ENCODE results near the gene COA8.

COA8 gene

DNA sequence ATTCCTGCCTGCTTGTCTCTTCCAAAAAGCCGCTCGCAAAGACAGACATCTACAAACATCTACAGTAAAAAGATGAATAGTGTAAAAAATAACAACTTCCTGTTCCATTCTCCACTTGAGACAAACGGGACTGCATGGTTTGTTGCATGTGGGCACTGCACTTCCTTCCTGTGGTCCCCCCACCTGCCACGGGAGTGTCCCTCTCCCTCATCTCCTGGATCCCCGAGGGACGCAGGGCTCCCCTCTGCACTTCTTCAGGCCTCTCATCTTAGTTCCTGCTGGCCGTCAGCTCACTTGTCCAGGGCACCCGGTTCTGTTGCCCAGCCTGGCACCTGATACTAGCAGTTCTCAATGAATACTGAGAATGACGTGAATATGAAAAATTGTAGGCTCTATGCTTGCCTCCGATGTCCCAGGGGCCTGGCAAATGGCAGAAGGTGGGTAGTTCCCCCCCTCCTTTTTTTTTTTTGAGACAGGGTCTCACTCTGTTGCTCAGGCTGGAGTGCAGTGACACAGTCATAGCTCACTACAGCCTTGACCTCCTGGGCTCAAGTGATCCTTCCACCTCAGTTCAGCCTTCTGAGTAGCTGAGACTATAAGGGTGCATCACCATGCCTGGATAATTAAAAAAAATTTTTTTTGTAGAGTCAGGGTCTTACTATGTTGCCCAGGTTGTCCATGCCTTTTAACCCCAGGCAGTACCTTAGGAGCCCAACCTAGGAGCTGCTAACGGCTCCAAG is 62.8 kb downstream of the COA8 start:
- no peak for DNase-seq

DNA sequence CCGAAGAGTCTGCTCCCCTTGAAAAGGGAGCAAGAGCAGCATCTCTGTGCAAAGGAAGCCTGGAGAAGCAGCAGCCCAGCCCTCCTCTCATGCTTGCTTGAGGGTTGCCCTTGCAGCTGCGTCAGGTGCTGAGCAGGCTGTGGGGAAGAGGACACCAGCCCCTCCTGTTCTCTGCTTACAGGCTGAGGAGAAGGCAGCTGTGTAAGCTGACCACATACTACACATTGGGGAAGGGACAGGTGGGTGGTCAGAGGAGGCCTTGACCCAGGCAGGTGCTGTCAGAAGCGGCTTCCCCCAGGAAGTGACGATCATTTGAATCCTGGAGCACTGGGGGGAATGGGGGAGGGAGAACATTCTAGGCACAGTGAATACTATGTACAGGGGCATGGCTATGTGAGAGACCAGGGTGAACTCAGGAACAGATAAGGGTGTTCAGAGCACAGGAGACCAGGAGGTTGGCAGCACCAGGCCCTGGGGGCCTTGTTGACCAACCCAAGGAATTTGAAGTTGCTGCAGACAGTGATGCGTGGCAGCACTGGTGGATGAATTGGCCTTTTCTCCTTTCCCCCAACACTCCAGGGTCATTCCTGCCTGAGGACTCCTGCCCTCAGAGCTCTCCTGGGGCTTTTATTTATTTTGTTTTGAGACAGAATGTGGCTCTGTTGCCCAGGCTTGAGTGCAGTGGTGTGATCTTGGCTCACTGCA is 63.5 kb downstream of the COA8 start:
- no peak for DNase-seq

DNA sequence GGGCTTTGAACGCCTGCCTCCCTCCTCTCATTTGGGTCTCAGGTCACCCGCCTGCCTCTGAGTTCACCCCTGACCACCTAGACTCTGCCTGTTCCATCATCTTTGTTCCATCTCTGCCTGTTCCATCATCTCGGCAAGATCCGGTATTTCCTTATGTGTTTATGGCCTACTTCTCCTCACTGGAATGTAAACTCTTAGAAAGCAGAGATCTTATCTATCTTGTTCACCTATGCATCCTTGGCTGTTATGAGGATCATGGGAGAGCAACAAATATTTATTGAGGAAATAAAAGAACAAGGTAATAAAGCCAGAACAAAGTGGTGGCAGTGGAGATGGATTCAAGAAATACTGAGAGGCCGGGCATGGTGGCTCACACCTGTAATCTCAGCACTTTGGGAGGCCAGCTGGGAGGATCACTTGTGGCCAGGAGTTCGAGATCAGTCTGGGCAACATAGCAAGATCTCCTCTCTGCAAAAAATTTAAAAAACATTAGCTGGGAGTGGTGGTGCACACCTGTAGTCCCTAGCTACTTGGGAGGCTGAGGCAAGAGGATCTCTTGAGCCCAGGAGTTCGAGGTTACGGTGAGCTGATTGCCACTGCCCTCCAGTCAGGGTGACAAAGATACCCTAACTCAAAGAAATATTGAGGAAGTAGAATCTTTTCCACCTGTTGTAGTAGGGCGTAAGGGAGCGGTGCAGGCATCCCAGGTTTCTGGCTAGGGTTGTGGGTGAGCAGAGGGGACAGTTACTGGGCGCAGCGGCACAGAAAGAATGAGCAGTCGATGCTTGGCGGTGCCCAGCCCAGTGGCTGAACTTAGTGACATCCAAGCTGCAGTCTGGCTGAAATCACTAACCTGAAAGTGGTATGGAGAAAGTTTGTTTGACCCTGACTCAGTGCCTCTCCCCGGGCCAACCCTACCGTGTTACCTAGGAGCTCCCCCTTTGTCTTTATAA is 64.6 kb downstream of the COA8 start:
- no peak for DNase-seq

DNA sequence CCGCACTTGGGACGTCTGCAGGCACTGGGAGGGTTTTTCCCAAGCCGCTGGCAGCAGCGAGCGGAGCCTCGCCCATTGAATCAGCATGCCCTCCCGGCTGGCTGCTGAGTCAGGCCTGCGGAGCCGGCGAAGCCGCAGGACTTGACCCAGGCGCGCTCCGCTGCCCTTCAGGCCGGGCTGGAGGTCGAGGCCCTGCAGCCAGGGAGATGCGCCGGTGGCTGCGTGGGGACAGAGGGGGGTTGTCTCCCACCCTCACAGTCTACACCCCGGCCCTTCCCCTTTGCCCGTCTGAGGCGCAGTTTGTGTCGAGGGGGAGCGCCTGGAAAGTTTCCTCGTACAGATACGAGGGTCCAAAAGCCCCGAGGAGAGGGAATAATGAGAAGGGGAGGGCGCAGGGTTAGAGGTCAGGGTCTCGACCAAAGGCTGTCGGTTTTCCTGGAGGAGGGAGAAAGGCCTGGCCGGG is 65.5 kb downstream of the COA8 start:
- no peak for DNase-seq

DNA sequence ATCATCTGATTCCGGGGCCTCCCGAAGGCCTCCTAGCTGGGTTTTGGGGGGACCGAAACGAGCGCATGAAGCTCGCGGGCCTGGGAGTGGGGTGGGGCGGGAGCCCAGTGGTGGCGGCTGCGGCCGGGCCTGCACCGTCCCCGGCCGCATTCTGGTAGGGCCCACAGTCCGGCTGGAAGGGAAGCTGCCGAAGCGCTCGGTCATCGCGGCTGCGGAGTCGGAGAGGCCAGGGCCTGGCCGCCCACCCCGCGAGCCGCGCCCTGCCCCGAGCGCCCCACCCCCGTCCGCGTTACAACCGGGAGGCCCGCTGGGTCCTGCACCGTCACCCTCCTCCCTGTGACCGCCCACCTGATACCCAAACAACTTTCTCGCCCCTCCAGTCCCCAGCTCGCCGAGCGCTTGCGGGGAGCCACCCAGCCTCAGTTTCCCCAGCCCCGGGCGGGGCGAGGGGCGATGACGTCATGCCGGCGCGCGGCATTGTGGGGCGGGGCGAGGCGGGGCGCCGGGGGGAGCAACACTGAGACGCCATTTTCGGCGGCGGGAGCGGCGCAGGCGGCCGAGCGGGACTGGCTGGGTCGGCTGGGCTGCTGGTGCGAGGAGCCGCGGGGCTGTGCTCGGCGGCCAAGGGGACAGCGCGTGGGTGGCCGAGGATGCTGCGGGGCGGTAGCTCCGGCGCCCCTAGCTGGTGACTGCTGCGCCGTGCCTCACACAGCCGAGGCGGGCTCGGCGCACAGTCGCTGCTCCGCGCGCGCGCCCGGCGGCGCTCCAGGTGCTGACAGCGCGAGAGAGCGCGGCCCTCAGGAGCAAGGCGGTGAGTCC is 66.1 kb downstream of the COA8 start, which contains the start of gene KLC1:
Gene KLC1 (plus strand): TSS at position 528 of the 819 bp plus-strand sequence. CDS start 25,354 bp downstream, outside the sequence.
- DNase-seq, result peak; percentile 67

DNA sequence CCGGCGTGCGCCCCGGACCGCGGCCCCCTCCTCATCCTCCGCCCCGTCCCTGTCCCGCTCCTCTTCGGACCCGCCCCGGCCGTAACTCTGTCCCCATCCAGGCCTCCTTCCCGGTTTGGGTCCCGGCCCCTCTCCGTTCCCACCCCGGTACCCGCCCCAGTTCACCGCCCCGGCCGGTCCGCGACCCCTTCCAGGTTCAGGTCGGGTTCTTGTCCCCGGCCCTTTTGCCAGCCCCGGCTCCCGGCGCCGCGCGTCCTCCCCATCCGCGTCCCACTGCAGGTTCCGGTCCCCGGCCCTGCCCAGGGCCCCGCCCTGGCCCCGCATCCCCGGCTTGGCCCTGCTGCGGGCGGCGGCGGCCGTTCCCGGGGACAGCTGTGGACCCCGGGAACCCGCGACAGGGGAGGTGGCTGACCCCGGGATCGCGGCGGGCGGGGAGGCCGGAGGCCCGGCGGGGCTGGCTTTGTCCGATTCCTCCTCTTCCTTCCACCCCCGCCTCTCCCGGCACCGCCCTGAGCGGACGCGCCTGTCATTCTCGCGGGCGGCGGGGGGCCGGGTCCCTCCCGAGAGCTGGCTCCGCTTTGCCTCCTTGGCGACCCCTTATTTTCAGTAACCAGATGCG is 66.9 kb downstream of the COA8 start:
- DNase-seq, result peak; percentile 47

DNA sequence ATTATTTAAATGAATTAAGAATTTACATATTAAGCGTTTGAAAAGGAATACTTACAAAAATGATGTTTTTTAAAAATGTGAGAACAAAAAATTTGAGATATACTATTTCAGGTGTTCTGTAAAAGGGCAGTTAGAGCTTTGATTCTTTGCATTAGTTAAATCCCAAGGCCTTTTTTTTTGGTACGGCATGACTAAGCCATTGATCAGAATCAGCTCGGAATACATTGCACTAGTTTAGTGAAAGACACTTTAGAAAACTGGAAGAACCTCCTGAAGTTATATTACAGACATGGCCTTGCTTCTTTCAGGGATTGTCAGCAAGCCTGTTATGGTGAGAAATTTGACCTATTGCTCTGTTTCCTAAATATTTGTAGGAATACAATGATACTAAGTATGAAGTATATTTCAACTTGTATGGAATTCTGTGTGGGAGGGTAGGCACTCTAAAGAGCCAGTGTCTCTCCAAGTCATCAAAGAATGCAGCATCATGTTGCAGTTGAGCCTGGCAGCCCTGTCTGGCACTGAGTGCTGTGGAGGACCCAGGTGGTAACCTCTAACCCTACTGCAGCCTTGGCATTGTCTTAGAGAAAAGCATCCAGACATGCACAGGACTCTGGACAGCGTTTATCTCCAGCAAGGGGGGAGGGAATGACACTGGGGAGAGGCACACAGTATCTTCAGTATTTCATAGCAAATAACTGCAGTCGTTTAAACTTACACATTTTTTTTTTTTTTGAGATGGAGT is 67.8 kb downstream of the COA8 start:
- no peak for DNase-seq

DNA sequence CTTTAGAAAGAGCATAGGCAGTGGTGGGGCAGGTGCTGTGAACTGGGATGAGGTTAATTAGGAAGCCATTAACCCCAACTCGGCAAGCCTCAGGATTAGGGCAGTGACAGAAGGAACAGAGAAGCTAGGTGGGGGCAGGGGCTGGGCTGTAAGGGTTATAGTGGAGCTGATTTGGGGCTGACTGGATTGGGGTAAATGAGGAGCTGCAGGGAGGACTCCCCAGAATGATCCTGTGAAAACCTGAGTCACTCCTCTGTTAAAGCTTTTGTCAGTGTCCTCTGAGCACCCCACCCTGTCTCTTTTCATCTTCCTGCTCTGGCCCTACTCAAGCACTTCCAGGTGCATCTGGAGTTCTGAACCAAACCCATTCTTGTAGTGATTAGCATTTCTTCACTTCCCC is 70.6 kb downstream of the COA8 start:
- peak; percentile 88 for DNase-seq

DNA sequence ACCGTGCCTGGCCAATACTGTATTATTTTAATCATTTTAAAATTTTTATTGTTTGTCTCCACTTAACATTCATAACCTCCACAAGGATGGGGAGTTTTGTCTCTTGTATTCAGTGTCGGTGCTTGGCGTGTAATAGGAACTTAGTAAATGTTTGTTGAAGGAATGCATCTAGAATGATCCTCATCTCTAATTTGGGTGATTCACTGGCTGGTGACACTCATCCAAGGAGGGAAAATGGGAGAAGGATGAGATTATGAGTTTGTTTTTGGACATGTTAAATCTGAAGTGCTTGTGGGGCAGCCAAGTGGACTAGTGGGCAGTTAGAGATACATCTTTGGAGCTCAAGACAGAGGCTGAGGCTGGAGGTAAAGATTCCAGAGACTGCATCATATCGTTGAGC is 71.4 kb downstream of the COA8 start:
- no peak for DNase-seq

DNA sequence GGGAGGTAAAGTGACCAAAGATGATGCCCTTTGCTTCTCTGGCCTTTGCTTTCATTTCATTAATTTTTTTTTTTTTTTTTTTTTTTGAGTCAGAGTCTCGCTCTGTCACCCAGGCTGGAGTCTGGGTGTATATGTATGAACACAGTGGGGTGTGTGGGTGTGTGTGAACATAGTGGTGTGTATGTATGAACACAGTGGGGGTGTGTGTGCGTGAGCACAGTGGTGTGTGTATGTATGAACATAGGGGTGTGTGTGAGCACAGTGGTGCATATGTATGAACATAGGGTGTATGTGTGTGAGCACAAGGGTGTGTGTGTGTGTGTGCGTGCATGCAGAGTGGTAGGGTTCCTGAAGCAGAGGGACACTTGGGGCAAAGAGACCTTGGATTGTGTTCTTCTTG is 75.8 kb downstream of the COA8 start:
- DNase-seq, result no peak

All from NCI-H82 (cell line).